SK-N-SH (cell line): Measurements from ENCODE around the gene TBP. TPM values are rescaled to one million over a fixed set of nuclear protein-coding genes. Genes with fewer than 3 reads are reported as not detected.
A peak's percentile ranks its signal among the peaks of the same experiment; 100 is the strongest.

ENCODE experiments used
- CTCF ChIA-PET: fragments of 300-600, 350-600 bp; formaldehyde crosslinking; extraction: SDS; loops from one replicate; lab custom pipeline; 2021; lab: Yijun Ruan, JAX
- POLR2A ChIA-PET: fragments of 350-600 bp; sonication (Branson Sonifier 250); formaldehyde crosslinking; extraction: SDS; loops from one replicate; lab custom pipeline; 2020; ENCODE audit warnings: antibody characterized with exemption, inconsistent platforms; lab: Yijun Ruan, JAX
- DNase-seq: peaks from one replicate; pipeline ENCODE4 v3.0.0; 2012
- H2AFZ ChIP-seq: fragments of 200-600 bp; sonication (generic); 2 replicates; pipeline ENCODE4 v1.8.1; 2016; ENCODE audit warnings: antibody characterized with exemption, mild to moderate bottlenecking, low read depth
- H3F3A ChIP-seq: fragments of 200-600 bp; sonication (generic); replicated peaks from 2 replicates; pipeline ENCODE3; 2016; ENCODE audit warnings: antibody characterized with exemption, mild to moderate bottlenecking; ENCODE audit not compliant: insufficient read depth
- H3K27ac ChIP-seq, 2 experiments: fragments of 200-500 bp in 1 of 2; fragments of 200-600 bp in 1 of 2; sonication (Bioruptor generic) in 1 of 2; sonication (generic), shearing (Covaris generic) in 1 of 2; 2 replicates each; pipeline versions ENCODE4 v1.5.1 to v1.6.1; 2014 to 2016; ENCODE audit warnings: low read depth in 2 of 2, inconsistent platforms in 1 of 2, low read length in 1 of 2, mild to moderate bottlenecking in 1 of 2, mixed read lengths in 1 of 2
- H3K27me3 ChIP-seq: fragments of 200-600 bp; sonication (generic), shearing (Covaris generic); 2 replicates; pipeline ENCODE4 v1.6.1; 2016; ENCODE audit warnings: mixed run types; ENCODE audit not compliant: insufficient read depth
- H3K36me3 ChIP-seq, 2 experiments: fragments of 200-500 bp in 1 of 2; fragments of 200-600 bp in 1 of 2; sonication (Bioruptor generic) in 1 of 2; sonication (generic) in 1 of 2; replicated peaks in 1 of 2; 2 replicates each; pipeline versions ENCODE3 to v1.5.1; 2014 to 2016; ENCODE audit warnings: low read length in 1 of 2, mild to moderate bottlenecking in 1 of 2; ENCODE audit not compliant: insufficient read depth in 2 of 2, control insufficient read depth in 1 of 2
- H3K4me1 ChIP-seq, 2 experiments: fragments of 200-500 bp in 1 of 2; fragments of 200-600 bp in 1 of 2; sonication (Bioruptor generic) in 1 of 2; sonication (generic), shearing (Covaris generic) in 1 of 2; 2 replicates each; pipeline versions ENCODE4 v1.5.1 to v1.6.1; 2014 to 2016; ENCODE audit warnings: low read depth in 1 of 2, low read length in 1 of 2, mixed run types in 1 of 2; ENCODE audit not compliant: insufficient read depth in 2 of 2, control insufficient read depth in 1 of 2
- H3K4me2 ChIP-seq: fragments of 200-600 bp; sonication (generic), shearing (Covaris generic); 2 replicates; pipeline ENCODE4 v1.6.1; 2017; ENCODE audit warnings: mixed run types
- H3K4me3 ChIP-seq, 2 experiments: fragments of 200-500 bp in 1 of 2; fragments of 200-600 bp in 1 of 2; sonication (Bioruptor generic) in 1 of 2; sonication (generic), shearing (Covaris generic) in 1 of 2; 2 replicates each; pipeline versions ENCODE4 v1.5.1 to v1.8.1; 2014 to 2016; ENCODE audit warnings: low read depth in 2 of 2, inconsistent platforms in 1 of 2, low read length in 1 of 2, mild to moderate bottlenecking in 1 of 2, mixed read lengths in 1 of 2, moderate library complexity in 1 of 2
- H3K79me2 ChIP-seq: fragments of 200-600 bp; sonication (generic); 2 replicates; pipeline ENCODE4 v1.8.1; 2017; ENCODE audit warnings: mild to moderate bottlenecking; ENCODE audit not compliant: insufficient read depth
- H3K9ac ChIP-seq: fragments of 200-600 bp; sonication (generic); 2 replicates; pipeline ENCODE4 v1.6.1; 2017; ENCODE audit warnings: mixed run types
- H3K9me2 ChIP-seq: fragments of 200-600 bp; sonication (generic); 2 replicates; pipeline ENCODE4 v1.6.1; 2017; ENCODE audit warnings: mixed run types
- H3K9me3 ChIP-seq: fragments of 200-600 bp; sonication (generic); 2 replicates; pipeline ENCODE4 v1.6.1; 2017; ENCODE audit warnings: mixed run types, mild to moderate bottlenecking, moderate library complexity
- H4K20me1 ChIP-seq: fragments of 200-600 bp; sonication (generic); 2 replicates; pipeline ENCODE4 v1.6.1; 2017; ENCODE audit warnings: mild to moderate bottlenecking, mixed run types; ENCODE audit not compliant: insufficient read depth
- CHD2 ChIP-seq: fragments of 150-350 bp; IDR thresholded peaks from 2 replicates; pipeline ENCODE4 v1.6.1; 2018; ENCODE audit warnings: low read length; ENCODE audit not compliant: partially characterized antibody
- EP300 ChIP-seq, 2 experiments: IDR thresholded peaks; 2 replicates each; pipeline versions ENCODE4 v1.4.0 to v1.6.1; 2012; ENCODE audit warnings: borderline replicate concordance in 1 of 2, low read depth in 1 of 2, low read length in 1 of 2
- EZH2phosphoT487 ChIP-seq: fragments of 200-600 bp; sonication (generic); IDR thresholded peaks from 2 replicates; pipeline ENCODE4 v1.6.1; 2017; ENCODE audit warnings: low read depth, mixed run types, mild to moderate bottlenecking, antibody characterized with exemption, moderate library complexity, borderline replicate concordance
- FOXJ3 ChIP-seq: sonication (generic); formaldehyde crosslinking; IDR thresholded peaks from 2 replicates; pipeline ENCODE4 v1.5.1; 2020; ENCODE audit warnings: mild to moderate bottlenecking, missing genetic modification reagents
- FOXM1 ChIP-seq: IDR thresholded peaks from 2 replicates; pipeline ENCODE4 v1.4.0; 2012; ENCODE audit warnings: low read depth, mild to moderate bottlenecking
- MEF2A ChIP-seq: IDR thresholded peaks from 2 replicates; pipeline ENCODE4 v1.4.0; 2012; ENCODE audit warnings: low read depth, borderline replicate concordance
- NRF1 ChIP-seq: IDR thresholded peaks from 2 replicates; pipeline ENCODE4 v1.6.1; 2012; ENCODE audit warnings: low read depth, mild to moderate bottlenecking, low read length
- POLR2AphosphoS5 ChIP-seq: IDR thresholded peaks from 2 replicates; pipeline ENCODE4 v1.6.1; 2012; ENCODE audit warnings: low read depth, low read length
- SMC3 ChIP-seq: IDR thresholded peaks from 2 replicates; pipeline ENCODE4 v1.6.1; 2012; ENCODE audit warnings: low read depth, low read length, improper control_type of control experiment
- TCF12 ChIP-seq: IDR thresholded peaks from 2 replicates; pipeline ENCODE4 v1.4.0; 2012
- TEAD4 ChIP-seq: IDR thresholded peaks from 2 replicates; pipeline ENCODE4 v1.4.0; 2012; ENCODE audit warnings: mild to moderate bottlenecking, borderline replicate concordance; ENCODE audit not compliant: insufficient read depth
- USF2 ChIP-seq: fragments of 150-350 bp; IDR thresholded peaks from 2 replicates; pipeline ENCODE4 v1.6.1; 2017; ENCODE audit warnings: antibody characterized with exemption, low read length, low read depth, borderline replicate concordance
- WGBS: methylation state at CpG from one replicate; pipeline ENCODE4 v1.1.6; 2017; ENCODE audit warnings: low lambda C conversion rate; 5-methylcytosine and 5-hydroxymethylcytosine counted together
- polyA plus RNA-seq, 3 experiments: library from polyadenylated mRNA; depleted of rRNA; stranded (reverse); fragments of >200 nt; gene quantifications; 2 replicates each; pipeline ENCODE4 v1.2.3, GENCODE V29; 2012
- TF ChIP-seq, protein P1 (sequence below): IDR thresholded peaks from 2 replicates; pipeline ENCODE4 v1.6.1; 2012; ENCODE audit warnings: mild to moderate bottlenecking, low read depth, low read length, moderate library complexity
- TF ChIP-seq, protein P2 (sequence below): IDR thresholded peaks from 2 replicates; pipeline ENCODE4; 2012

Gene TBP
- polyA plus RNA-seq, 1 of the 3 experiments (the other 2 are of a cell fraction) = 45.5 TPM

DNA sequence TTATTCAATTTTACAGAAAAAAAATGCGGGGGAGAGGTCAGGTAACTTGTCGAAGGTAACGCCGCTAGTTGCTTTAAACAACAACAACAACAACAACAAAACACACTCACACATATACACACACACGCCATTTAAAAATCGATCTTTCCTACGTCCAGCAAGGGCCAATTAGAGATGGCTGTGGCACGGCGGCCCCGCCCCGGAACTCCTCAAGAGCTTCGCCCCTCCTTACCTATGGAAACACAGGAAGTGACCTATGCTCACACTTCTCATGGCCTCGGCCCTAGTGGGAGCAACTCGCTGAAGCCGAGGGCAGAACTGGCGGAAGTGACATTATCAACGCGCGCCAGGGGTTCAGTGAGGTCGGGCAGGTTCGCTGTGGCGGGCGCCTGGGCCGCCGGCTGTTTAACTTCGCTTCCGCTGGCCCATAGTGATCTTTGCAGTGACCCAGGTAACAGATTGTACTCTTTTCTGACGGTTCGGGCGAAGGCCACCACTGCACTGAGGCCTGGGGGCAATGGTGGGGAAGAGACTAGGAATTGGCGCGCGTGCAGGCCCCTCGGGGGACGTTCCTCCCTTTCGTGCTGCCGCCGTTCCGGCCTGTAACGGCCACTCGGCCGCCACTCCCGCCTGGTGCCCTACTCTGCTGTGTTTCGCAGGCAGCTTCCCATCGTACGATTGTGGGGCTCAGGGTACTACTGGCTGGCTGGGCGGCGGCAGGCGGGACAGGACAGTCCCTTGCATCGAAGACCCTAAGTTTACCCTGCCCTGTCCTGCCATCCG is at the start of gene TBP (continued):
- TF ChIP-seq TEAD4 (no peak), EP300 (IDR thresholded peaks at IDR 0.05; ENCODE audit: borderline replicate concordance in 1 of 2, low read depth in 1 of 2, low read length in 1 of 2) (no peak), POLR2AphosphoS5 (peak; percentile 76), MEF2A (no peak), FOXJ3 (CRISPR knock-in tag) (peak; percentile 67; the same call in 1 of the 2 replicates), FOXM1 (no peak), EZH2phosphoT487 (no peak)
- TF ChIP-seq, protein P1, sequence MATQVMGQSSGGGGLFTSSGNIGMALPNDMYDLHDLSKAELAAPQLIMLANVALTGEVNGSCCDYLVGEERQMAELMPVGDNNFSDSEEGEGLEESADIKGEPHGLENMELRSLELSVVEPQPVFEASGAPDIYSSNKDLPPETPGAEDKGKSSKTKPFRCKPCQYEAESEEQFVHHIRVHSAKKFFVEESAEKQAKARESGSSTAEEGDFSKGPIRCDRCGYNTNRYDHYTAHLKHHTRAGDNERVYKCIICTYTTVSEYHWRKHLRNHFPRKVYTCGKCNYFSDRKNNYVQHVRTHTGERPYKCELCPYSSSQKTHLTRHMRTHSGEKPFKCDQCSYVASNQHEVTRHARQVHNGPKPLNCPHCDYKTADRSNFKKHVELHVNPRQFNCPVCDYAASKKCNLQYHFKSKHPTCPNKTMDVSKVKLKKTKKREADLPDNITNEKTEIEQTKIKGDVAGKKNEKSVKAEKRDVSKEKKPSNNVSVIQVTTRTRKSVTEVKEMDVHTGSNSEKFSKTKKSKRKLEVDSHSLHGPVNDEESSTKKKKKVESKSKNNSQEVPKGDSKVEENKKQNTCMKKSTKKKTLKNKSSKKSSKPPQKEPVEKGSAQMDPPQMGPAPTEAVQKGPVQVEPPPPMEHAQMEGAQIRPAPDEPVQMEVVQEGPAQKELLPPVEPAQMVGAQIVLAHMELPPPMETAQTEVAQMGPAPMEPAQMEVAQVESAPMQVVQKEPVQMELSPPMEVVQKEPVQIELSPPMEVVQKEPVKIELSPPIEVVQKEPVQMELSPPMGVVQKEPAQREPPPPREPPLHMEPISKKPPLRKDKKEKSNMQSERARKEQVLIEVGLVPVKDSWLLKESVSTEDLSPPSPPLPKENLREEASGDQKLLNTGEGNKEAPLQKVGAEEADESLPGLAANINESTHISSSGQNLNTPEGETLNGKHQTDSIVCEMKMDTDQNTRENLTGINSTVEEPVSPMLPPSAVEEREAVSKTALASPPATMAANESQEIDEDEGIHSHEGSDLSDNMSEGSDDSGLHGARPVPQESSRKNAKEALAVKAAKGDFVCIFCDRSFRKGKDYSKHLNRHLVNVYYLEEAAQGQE = no peak
- TF ChIP-seq, all 33 proteins: peak for 14

DNA sequence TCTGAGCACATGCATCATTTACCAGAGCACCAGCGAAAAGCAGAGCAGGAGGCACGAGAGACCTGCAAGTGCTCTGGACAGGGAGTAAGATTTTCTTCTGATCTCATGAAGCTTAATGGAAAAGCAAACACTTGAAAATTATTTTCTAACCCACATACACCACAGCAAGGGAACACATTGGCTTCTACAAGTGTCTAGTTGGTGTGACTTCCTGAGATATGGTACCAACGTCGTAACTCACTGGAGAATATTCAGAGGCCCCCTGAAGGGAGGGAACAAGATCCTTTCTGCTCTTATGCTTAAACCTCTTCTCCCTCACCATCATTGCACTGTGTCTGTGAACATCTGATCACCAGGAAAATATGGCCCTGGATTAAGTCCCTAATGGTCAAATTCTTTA is 49.7 kb upstream of the TBP start:
- Histone ChIP-seq H3K4me3 (no peak overlapping the region), H4K20me1 (no peaks in the 10 kb centered on the region), H2AFZ (no peak overlapping the region), H3K4me1 (no peaks in the 10 kb centered on the region), H3K9ac (no peak overlapping the region), H3K36me3 (no peaks in the 10 kb centered on the region), H3K4me2 (no peak overlapping the region), H3K9me2 (no peaks in the 10 kb centered on the region), H3F3A (no peaks in the 10 kb centered on the region), H3K27ac (no peak overlapping the region), H3K79me2 (no peaks in the 10 kb centered on the region), H3K27me3 (no peaks in the 10 kb centered on the region), H3K9me3 (no peaks in the 10 kb centered on the region)
- CTCF ChIA-PET = interaction anchor here (0.7 to 1.2 kb wide), 2 partner anchors 13 to 1168 kb away, joined by 3 to 6 read pairs; no protein-coding TSS in a partner anchor
- TF ChIP-seq SMC3 = no peak
- TF ChIP-seq TEAD4 = no peak
- no peak for TF ChIP-seq CHD2
- no peak for TF ChIP-seq USF2
- no peak for TF ChIP-seq TCF12
- TF ChIP-seq MEF2A = no peak
- no peak for TF ChIP-seq NRF1
- TF ChIP-seq FOXM1 = no peak
- TF ChIP-seq, protein P2, sequence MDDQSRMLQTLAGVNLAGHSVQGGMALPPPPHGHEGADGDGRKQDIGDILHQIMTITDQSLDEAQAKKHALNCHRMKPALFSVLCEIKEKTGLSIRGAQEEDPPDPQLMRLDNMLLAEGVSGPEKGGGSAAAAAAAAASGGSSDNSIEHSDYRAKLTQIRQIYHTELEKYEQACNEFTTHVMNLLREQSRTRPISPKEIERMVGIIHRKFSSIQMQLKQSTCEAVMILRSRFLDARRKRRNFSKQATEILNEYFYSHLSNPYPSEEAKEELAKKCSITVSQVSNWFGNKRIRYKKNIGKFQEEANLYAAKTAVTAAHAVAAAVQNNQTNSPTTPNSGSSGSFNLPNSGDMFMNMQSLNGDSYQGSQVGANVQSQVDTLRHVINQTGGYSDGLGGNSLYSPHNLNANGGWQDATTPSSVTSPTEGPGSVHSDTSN = no peak
- DNase-seq = no peak
- 65% methylated on average over 4 of the region's 4 CpGs for WGBS
- POLR2A ChIA-PET = no interaction called here
